NCI-H146 treated with DMSO at 0.1 percent for 48 hours (cell line): ENCODE results near the gene PPM1H.
A peak's percentile ranks its signal among the peaks of the same experiment; 100 is the strongest.
"Not testable (repeated sequence)": the region's sequence is repeated elsewhere in the genome, so short reads cannot be mapped to it uniquely, and the experiment has no call there.

Experiments
- DNase-seq: peaks from one replicate; lab custom pipeline; 2025; ENCODE audit not compliant: unreplicated experiment; lab: John Stamatoyannopoulos, UW

PPM1H gene, protein sequence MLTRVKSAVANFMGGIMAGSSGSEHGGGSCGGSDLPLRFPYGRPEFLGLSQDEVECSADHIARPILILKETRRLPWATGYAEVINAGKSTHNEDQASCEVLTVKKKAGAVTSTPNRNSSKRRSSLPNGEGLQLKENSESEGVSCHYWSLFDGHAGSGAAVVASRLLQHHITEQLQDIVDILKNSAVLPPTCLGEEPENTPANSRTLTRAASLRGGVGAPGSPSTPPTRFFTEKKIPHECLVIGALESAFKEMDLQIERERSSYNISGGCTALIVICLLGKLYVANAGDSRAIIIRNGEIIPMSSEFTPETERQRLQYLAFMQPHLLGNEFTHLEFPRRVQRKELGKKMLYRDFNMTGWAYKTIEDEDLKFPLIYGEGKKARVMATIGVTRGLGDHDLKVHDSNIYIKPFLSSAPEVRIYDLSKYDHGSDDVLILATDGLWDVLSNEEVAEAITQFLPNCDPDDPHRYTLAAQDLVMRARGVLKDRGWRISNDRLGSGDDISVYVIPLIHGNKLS

DNA sequence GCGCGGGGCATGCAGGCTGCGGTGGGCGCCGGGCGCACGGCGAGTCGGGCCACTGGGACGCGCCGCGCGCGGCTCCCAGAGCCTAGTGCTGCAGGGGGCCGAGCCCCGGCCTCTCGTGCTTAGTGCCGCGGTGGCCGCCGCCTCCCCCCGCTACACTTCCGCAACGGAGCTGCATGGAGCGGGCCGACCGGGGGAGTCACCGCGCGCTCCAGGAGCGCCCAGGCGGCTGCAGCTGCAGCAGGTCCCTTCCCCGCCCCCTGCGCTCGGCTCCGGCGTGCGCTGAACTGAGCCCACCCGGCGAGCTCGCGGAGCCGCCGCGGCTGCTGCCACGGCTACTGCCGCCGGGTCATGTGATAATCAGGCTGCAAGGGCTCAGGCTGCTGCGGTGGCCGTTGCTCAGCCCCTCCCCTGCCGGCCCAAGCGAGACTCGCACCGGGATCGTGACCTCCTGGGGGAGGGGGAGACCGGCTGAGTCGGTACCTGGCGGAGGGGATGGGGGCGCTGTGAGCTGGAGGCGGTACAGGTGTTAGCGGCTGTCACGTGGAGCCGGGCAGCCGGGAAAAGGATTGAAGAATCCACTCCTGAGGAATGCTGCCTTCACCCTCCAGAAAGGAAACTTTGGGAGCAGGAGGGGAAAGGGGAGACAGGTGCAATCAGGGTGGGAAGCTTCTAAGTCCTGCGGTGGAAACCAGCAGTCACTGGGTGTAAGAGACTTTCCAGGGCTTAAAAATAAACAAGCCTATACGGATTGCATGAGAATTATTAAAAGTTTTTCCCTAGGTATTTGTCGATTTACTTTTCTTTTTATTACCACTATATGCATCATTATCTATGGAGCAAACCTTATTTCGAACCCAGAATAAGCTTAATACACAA, at the start of gene PPM1H:
Gene PPM1H (minus strand): TSS at position 352 of the 876 bp plus-strand sequence. CDS start 414 bp downstream, outside the sequence.
- peak; percentile 89 for DNase-seq

DNA sequence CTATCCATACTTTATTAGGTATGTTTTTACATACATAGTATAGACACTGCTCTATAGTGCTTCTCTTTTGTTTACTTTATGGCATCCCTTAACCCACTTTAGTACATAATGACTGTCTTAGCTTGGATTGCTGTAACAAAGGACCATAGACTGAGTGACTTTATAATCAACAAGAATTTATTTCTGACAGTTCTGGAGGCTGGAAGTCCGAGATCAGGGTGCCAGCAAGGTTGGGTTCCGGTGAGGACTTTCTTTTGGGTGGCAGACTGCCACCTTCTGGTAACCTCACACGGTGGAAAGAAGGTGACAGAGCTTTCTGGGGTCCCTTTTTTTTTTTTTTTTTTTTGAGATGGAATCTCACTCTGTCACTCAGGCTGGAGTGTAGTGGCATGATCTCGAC, 48.6 kb upstream of the PPM1H start:
- no peak for DNase-seq

DNA sequence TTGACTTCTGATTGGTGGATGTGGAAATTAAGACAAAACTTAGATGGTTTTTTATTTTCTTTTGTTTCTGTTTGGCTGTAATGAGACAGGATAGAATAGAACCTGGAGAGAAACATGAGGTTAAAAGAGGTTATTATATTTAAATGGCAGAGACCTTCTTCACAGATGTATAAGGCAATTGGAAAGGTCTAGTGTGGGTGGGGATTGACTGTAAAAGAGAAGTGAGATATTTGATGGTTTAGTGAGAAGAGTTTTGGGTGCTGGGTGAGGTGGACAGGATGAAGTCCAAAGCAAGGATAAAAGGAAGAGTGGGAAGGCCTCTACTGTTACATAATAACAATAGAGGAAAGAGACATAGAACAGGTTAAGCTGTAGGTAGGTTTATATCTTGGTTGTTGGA, 43.8 kb upstream of the PPM1H start:
- no peak for DNase-seq

DNA sequence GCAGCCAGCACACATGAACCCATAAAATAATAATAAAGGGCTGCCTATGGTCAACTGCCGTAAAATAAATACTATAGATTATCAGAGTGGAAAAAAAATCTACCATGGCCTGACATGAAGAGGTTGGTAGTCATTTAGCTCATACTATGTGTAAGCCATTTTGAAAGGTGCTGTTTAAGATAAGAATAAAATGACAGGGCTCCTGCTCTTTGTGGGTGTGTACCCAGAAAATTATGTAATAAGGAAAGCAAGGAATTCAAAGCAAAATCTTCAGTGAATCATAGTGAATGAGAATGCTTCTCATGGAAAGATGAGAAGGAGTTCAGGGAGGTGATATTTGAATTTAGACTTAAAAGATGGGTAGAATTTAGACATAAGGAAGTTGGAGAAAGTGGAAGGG, 42.9 kb upstream of the PPM1H start:
- DNase-seq: no peak

DNA sequence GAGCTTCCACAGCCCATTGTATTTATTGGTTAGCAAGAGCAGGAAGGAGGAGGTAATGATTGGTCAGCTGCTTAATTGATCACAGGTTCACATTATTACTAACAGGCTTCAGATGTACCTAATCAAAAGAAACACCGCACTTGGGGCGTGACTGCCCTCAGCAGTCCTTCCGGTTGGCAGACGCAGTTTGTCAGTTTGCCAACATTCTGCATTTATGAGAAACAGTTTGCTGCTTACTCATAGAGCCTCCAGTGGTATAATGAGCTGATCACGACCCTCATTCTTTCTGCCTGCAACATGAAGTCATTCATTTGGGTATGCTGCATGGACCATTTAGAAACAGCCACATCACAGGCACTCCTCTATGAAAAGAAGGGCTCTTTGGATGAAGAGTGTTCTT, 42.5 kb upstream of the PPM1H start:
- no peak for DNase-seq

DNA sequence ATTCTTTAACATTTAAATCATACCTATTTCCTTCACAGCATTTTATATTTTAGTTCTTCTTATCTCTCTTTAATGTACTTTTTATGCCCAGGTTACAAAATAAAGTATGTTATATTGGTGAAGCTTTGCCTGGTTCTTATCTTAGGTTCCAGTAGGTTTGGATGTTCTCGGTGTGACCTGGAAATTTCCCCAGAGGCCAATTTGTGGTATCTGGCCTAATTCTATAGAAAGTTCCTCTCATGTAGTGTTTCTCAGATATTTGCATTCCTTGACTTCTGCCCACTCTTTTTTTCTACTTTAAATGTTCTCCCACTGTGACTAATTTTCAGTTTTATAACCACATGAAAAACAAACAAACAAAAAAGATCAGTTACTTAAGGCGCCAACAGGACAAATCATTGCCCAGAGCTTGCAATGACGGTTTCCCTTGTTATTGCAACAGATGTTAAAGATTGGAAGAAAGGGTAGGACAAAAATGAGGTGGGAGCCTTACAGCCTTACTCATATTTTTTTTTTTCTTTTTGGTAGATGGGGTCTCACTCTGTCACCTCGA, 41.2 kb upstream of the PPM1H start:
- DNase-seq: no peak

DNA sequence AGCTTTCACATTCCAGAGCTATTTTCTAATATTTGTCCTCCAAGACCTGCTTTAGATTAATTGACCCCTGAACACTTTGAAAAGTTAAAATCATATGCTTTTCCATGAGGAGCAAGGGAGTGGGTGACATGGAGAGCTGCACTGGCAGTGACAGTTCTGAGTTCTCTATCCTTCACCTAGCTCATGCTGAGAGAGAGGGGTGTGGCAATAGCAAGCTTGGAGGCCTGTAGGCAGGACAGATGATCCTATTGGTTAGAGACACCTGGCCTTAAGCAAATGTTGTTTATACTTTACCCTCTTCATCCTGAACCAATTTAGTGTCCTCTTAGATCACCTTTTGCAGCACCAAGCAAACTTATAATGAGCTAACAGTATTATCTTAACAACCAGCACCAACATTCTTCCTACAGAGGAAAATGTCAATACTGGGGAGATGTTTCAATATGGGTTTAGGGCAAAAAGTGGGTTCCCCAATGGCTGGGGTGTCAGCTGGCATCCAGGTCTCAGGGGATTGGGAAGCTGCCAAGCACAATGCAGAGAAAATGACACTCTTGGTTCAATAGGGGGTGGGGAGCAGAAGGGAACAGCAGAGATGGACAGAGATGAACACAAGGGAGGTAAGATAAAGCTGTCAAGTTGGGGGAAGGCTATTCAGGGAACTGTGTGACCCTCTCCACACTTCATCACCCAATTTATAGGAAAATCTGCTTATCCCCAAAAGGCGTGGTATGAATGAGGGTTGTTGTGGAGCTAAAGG, 37.0 kb upstream of the PPM1H start:
- no peak for DNase-seq

DNA sequence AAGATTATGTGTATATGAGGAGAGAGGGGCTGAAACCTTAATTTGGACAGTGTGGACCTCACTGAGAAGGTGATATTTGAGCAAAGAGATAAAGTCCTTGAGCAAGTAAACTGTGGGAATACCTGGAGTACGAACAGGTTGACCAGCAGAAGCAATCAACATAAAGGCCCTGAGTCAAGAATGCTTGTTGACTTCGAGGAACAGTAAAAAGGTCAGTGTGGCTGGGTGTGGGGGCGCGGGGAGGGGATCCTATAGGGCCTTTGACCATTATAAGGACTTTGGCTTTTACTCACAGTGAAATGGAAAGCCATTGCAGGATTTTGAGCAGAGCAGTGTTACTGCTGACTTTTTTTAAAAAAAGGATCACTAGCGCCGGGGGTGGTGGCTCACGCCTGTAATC, 34.7 kb upstream of the PPM1H start:
- no peak for DNase-seq

DNA sequence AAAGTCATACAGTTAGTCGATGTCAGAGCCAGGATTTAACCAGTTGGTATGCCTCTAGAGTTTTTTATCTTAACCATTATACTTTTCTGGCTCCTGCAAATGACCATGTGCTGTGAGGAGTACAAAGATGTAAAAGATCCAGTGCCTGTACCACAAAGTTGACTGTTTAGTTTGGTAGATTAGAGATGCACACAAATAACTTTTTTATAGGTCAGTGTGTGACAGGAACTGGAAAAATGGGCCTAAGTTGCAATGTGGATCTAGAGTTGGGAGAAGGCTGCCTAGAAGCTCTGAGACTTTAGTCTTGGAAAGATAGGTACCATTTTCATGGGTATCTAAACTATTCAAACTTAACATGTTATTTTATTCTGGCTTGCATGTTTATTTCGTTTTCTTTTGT, 32.8 kb upstream of the PPM1H start:
- no peak for DNase-seq

DNA sequence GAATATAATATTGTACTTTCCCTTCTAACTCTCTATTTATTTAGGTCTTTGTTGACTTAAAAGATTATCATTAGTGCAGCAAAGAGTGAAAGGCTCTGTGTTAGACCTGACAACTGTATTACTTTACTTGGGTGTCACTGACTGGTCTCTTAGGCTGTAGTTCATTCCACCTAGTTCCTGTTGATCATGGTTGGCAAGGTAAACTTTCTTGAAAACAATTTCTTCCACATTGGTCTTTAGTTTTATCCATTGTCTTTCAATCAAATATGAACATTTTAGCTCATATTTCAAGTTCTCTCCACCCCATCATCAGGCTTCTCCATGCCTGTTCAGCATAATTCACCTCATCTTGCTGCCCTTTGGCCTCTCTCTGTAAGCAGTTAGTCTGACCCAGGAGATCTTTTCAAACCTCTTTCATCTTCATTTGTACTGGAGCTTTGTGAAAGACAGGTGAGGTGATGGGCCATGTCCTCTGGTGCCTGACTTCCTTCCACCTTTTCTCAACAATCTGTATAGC, 32.1 kb upstream of the PPM1H start:
- no peak for DNase-seq

DNA sequence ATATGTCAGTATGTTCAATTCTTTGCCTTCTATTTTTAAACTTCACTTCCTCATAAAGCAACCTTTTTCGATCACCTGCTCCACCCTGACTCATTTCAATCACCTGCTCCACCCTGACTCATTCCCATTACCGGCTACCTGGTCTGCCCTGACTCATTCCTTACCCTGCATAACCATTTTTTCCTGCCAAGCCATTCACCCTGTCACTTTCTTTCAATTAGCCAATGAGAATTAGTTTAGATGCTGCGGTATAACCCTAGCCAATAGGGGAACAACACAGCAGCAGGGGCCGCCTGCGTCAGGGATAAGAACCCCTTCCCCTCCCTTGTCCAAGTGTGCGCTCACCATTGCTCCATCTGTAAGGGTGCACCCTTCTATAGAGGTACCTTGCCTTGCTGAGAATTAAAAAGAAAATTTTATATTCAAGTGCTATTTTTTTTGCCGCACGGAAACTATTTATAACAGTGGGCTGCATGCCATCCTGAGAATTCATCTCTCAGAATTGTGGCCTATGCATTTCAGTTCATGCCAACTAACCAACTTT, 31.6 kb upstream of the PPM1H start:
- DNase-seq: not testable (repeated sequence)

DNA sequence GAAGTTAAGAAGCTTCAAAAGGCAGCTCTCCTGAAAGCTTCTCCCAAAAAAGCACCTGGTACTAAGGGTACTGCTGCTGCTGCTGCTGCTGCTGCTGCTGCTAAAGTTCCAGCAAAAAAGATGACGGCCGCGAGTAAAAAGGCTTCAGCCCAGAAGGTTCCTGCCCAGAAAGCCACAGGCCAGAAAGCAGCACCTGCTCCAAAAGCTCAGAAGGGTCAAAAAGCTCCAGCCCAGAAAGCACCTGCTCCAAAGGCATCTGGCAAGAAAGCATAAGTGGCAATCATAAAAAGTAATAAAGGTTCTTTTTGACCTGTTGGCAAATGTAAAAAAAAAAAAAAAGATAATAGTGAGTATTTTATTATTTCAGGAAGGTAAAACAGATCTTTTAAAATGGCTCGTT, 30.8 kb upstream of the PPM1H start:
- not testable (repeated sequence) for DNase-seq

DNA sequence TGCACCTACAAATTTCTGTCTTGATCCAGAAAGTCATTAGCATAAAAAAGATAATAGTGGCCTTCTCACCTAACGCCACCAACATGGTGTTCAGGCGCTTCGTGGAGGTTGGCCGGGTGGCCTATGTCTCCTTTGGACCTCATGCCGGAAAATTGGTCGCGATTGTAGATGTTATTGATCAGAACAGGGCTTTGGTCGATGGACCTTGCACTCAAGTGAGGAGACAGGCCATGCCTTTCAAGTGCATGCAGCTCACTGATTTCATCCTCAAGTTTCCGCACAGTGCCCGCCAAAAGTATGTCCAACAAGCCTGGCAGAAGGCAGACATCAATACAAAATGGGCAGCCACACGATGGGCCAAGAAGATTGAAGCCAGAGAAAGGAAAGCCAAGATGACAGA, 30.3 kb upstream of the PPM1H start:
- not testable (repeated sequence) for DNase-seq

DNA sequence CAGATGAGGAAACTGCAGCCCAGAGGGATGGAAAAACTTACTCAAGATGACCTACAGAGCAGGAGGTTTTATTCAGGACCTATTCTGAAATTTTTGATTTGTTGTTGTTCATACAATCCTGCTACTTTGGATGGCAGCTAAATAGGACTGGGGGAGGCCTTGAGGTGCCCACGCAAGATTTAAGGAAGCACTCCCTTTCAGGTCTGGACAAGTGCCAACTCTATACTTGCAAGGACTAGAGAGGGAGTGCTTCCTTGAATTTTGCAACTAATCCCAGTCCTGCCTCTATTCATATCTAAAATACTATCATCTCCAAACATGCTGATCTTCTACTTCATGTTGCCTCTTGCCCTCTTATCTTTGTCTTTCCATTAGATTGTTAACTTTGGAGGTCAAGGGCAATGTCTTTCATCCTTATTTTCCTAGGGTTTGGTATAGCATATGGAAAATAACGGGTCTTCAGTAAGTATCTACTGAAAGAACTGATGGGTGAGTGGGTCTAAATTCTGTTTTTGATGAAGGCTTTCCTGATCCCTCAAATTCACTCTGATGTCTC, 28.6 kb upstream of the PPM1H start:
- no peak for DNase-seq

DNA sequence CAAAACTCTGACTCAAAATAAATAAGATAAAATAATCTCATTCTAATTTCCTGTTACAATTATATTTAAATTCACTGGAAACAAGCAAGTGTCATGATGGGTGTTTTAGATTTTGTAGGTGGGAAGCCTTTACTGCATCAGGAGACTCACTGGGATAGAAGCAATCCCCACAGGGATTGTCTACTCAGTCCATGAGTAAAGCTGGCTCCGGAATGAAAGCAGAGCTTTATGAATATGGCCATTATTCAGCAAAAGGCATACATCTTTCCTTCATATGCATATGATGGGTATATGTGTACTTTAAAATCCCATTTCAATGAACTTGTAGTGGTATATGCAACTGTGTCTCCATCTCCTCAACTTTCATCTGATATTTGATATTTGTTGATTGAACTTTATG, 25.4 kb upstream of the PPM1H start:
- DNase-seq: no peak

DNA sequence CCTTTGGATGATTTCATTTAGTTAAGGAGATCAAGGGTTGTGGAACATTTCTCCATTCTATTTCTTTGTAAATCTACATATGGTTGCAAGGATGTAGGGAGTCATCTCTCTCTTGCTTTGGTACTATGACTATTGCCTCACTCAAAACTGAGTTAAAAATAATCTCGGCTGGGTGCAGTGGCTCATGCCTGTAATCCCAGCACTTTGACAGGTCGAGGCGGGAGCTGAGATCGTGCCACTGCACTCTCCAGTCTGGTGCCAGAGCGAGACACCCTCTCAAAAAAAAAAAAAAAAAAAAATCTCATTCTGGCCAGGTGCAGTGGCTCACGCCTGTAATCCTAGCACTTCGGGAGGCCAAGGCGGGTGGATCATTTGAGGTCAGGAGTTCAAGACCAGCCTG, 24.8 kb upstream of the PPM1H start:
- no peak for DNase-seq

DNA sequence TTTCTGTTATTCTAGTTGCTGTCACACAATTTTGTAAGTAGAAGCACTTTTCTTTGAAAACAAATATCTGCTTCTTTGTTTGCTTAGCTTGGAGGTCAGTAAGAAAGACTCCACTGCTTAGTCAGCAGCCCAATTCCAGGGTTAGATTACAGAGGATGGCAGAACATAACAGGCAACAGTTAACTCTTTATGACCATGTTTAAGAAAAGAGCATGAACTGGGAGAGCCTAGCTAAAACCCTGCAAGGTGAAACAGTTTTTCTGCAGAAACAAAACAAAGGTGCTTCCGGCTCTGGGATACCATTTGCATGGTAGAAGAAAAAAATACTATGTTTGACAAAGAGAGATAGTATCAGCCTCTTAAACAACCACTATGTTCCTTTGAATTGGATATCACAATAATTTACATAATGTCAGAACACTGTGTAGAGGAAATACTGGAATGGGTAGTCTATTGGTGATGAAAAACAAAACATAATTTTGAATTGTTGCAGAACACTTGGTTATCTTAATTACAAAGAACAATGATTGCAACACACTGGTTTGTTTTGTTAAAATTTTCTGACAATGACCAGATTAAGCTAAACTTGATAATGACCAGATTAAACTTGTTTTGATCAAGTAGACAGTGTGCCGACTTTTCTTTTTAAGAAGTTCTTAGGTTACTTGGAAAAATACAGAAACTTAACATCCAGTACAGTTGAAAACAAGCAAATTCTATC, 22.4 kb upstream of the PPM1H start:
- DNase-seq: peak; percentile 5

DNA sequence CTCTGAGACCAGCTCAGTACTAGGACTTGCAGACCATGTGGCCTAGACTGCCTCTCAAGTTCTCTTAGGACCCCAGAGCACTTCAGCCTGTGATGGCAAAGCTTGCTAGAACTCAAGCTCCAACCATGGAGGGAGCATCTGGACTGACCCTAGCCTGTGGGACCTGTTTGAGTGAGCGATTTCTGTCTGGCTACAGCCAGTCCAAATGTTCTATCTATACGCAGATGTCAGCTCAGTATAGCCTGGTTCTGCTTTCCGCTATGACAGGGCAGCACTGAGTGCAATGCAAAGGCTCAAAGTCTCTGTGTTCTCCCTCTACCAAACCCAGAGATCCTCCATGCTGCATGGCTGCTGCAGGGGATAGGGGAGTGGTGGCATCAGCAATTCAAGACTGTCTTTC, 20.7 kb upstream of the PPM1H start:
- DNase-seq: no peak

DNA sequence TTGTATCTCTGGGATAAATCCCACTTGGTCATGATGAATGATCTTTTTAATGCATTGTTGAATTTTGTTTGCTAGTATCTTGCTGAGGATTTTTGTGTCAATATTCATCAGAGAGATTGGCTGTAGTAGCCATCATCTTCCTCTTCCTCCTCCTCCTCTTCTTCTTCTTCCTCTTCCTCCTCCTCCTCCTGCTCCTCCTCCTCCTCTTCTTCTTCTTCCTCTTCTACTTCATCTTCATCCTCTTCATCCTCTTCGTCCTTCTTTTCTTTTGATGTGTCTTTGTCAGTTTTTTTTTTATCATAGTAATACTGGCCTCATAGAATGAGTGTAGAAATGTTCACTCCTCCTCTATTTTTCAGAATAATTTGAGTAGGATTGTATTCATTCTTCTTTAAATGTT, 15.4 kb upstream of the PPM1H start:
- no peak for DNase-seq
